A673 (cell line): ENCODE data around the gene ASL. TPM values are rescaled to one million over a fixed set of nuclear protein-coding genes. Genes with fewer than 3 reads are reported as not detected.
"Not testable (repeated sequence)": the region's sequence is repeated elsewhere in the genome, so short reads cannot be mapped to it uniquely, and the experiment has no call there.

Experiments used
- BruUV-seq: library from RNA; stranded (reverse); fragments of 400-500 nt; replicated peaks from 2 replicates; lab custom pipeline; 2021; lab: Mats Ljungman, UMichigan
- CTCF ChIA-PET: fragments of 300-600 bp; sonication (Branson Sonifier 250); formaldehyde crosslinking; loops from one replicate; lab custom pipeline; 2022; ENCODE audit warnings: antibody characterized with exemption; lab: Charles Lee
- POLR2A ChIA-PET: fragments of 300-600 bp; sonication (Branson Sonifier 250); formaldehyde crosslinking; loops from one replicate; lab custom pipeline; 2022; ENCODE audit warnings: antibody characterized with exemption; ENCODE audit not compliant: low non-redundant PET; lab: Charles Lee
- DNase-seq: peaks from one replicate; pipeline ENCODE4 v3.0.0-alpha.2; 2015; ENCODE audit warnings: low spot score
- H3K27ac ChIP-seq: fragments of 200-600 bp; sonication (generic); 2 replicates; pipeline ENCODE4 v1.5.1; 2016; ENCODE audit warnings: mixed run types, low read depth, mild to moderate bottlenecking, mixed read lengths, antibody characterized with exemption, low read length; ENCODE audit not compliant: poor library complexity, severe bottlenecking
- H3K27me3 ChIP-seq: fragments of 200-600 bp; sonication (generic); replicated peaks from 2 replicates; pipeline ENCODE4 v1.6.1; 2017; ENCODE audit warnings: mixed run types, low read depth, mild to moderate bottlenecking, mixed read lengths, antibody characterized with exemption, low read length; ENCODE audit not compliant: insufficient read depth, poor library complexity
- H3K36me3 ChIP-seq: fragments of 200-600 bp; sonication (generic); 2 replicates; pipeline ENCODE4 v1.6.1; 2016; ENCODE audit warnings: mixed run types, mild to moderate bottlenecking, mixed read lengths, antibody characterized with exemption, low read length; ENCODE audit not compliant: insufficient read depth, poor library complexity, severe bottlenecking
- H3K4me1 ChIP-seq: fragments of 200-600 bp; sonication (generic); 2 replicates; pipeline ENCODE4 v1.6.1; 2017; ENCODE audit warnings: mixed run types, mild to moderate bottlenecking, mixed read lengths, antibody characterized with exemption, low read length; ENCODE audit not compliant: insufficient read depth, poor library complexity, severe bottlenecking
- H3K4me3 ChIP-seq: fragments of 200-600 bp; sonication (generic); 2 replicates; pipeline ENCODE4 v1.5.1; 2016; ENCODE audit warnings: low read depth, mixed run types, mild to moderate bottlenecking, mixed read lengths, low read length; ENCODE audit not compliant: poor library complexity, severe bottlenecking
- H3K9me3 ChIP-seq: fragments of 200-600 bp; sonication (generic); 2 replicates; pipeline ENCODE4 v1.6.1; 2016; ENCODE audit warnings: mixed run types, low read depth, mild to moderate bottlenecking, mixed read lengths, antibody characterized with exemption, low read length; ENCODE audit not compliant: poor library complexity, severe bottlenecking
- CTCF ChIP-seq: fragments of 300-800, 200-600 bp; sonication (generic); conservative IDR thresholded peaks from 2 replicates; pipeline ENCODE4 v1.5.1; 2017; ENCODE audit warnings: low read depth, mild to moderate bottlenecking, antibody characterized with exemption, low read length, moderate library complexity, mixed read lengths
- EZH2 ChIP-seq: fragments of 200-600 bp; sonication (generic); IDR thresholded peaks from 2 replicates; pipeline ENCODE4 v1.6.1; 2017; ENCODE audit warnings: borderline replicate concordance, low read depth, mild to moderate bottlenecking, mixed read lengths, antibody characterized with exemption, low read length; ENCODE audit not compliant: poor library complexity, severe bottlenecking
- intact Hi-C: fragments of 100-400 bp; cut with micrococcal nuclease; formaldehyde crosslinking; loops from one replicate; pipeline ENCODE4 v1.10.0; 2022; ENCODE audit not compliant: unreplicated experiment
- total RNA-seq: library from RNA; stranded (reverse); gene quantifications from 2 replicates; pipeline ENCODE4 v1.2.3, GENCODE V29; 2021

Gene ASL
- total RNA-seq, 1 experiment from 2014 or later: 10.7 TPM

GRCh38 chr7:66043681-66044497 lies 31.7 kb upstream of the ASL start:
- Histone ChIP-seq H3K27ac (no peak overlapping the region), H3K27me3 (no peaks in the 10 kb centered on the region), H3K36me3 (no peaks in the 10 kb centered on the region), H3K4me3 (no peak overlapping the region), H3K9me3 (no peaks in the 10 kb centered on the region), H3K4me1 (no peaks in the 10 kb centered on the region)
- DNase-seq: no peak
- intact Hi-C loops: no loop called here
- CTCF ChIA-PET: no interaction called here
- POLR2A ChIA-PET: no interaction called here
- TF ChIP-seq EZH2: no peak
- TF ChIP-seq CTCF: no peak
- BruUV-seq: no TSS peak

GRCh38 chr7:66044498-66044854 lies 31.1 kb upstream of the ASL start:
- H3K36me3 ChIP-seq, intact Hi-C loops, H3K9me3 ChIP-seq, POLR2A ChIA-PET, H3K27me3 ChIP-seq, H3K4me3 ChIP-seq, H3K27ac ChIP-seq, DNase-seq, CTCF ChIA-PET, BruUV-seq, H3K4me1 ChIP-seq: not testable (repeated sequence)

GRCh38 chr7:66047426-66047825 lies 28.2 kb upstream of the ASL start:
- no peaks in the 10 kb centered on the region for H3K9me3 ChIP-seq
- H3K27me3 ChIP-seq: no peaks in the 10 kb centered on the region
- H3K4me3 ChIP-seq: no peak overlapping the region
- peaks cover 7% of the 10 kb centered on the region for H3K4me1 ChIP-seq
- no peaks in the 10 kb centered on the region for H3K36me3 ChIP-seq
- H3K27ac ChIP-seq: no peak overlapping the region
- no peak for DNase-seq
- no TSS peak for BruUV-seq
- CTCF ChIA-PET: no interaction called here
- TF ChIP-seq EZH2 (no peak), CTCF (no peak)
- intact Hi-C loops: no loop called here
- POLR2A ChIA-PET: no interaction called here

- H3K27me3 ChIP-seq, H3K27ac ChIP-seq, H3K4me3 ChIP-seq, BruUV-seq, POLR2A ChIA-PET, H3K36me3 ChIP-seq, DNase-seq, intact Hi-C loops, H3K9me3 ChIP-seq, H3K4me1 ChIP-seq: not testable (repeated sequence)
- CTCF ChIA-PET: interaction anchor here (0.6 kb wide), 1 partner anchor 141 kb away, joined by 5 read pairs; no protein-coding TSS in a partner anchor
- peak; percentile 35 for TF ChIP-seq CTCF
Observed at GRCh38 chr7:66049886-66050285, 25.7 kb upstream of the ASL start.
